SU-DHL-6 (cell line): ENCODE results near the gene SCARB2.

Experiments
- H2AFZ ChIP-seq: fragments of 200-600 bp; sonication (generic); 2 replicates; pipeline ENCODE4 v1.6.1; 2014; ENCODE audit warnings: low read depth, mild to moderate bottlenecking, moderate library complexity, mixed read lengths, antibody characterized with exemption, low read length; ENCODE audit not compliant: severe bottlenecking
- H3F3A ChIP-seq: fragments of 200-600 bp; shearing (Covaris generic); 2 replicates; pipeline ENCODE4 v1.6.0; 2016; ENCODE audit warnings: antibody characterized with exemption, mild to moderate bottlenecking; ENCODE audit not compliant: insufficient read depth
- H3K27ac ChIP-seq: fragments of 200-600 bp; sonication (generic); 2 replicates; pipeline ENCODE4 v1.5.1; 2016; ENCODE audit warnings: low read depth, mild to moderate bottlenecking, low read length, moderate library complexity, mixed read lengths
- H3K27me3 ChIP-seq: fragments of 200-600 bp; sonication (generic), shearing (Covaris generic); 2 replicates; pipeline ENCODE4 v1.6.0; 2014; ENCODE audit warnings: mild to moderate bottlenecking, low read length
- H3K36me3 ChIP-seq: fragments of 200-600 bp; sonication (generic); 2 replicates; pipeline ENCODE4 v1.6.1; 2014; ENCODE audit warnings: mild to moderate bottlenecking, low read length, mixed read lengths
- H3K4me2 ChIP-seq: fragments of 300-600, 200-600 bp; shearing (Covaris generic), sonication (generic); 2 replicates; pipeline ENCODE4 v1.6.0; 2014; ENCODE audit warnings: low read length, low read depth, mild to moderate bottlenecking; ENCODE audit not compliant: poor library complexity, severe bottlenecking
- H3K4me3 ChIP-seq: fragments of 200-600 bp; sonication (generic); 2 replicates; pipeline ENCODE4 v1.5.1; 2014; ENCODE audit warnings: antibody characterized with exemption, low read length, mild to moderate bottlenecking, mixed read lengths; ENCODE audit not compliant: insufficient read depth, poor library complexity, severe bottlenecking
- H3K79me2 ChIP-seq: fragments of 200-600 bp; sonication (generic); 2 replicates; pipeline ENCODE4 v1.6.1; 2014; ENCODE audit warnings: mild to moderate bottlenecking, low read length, moderate library complexity; ENCODE audit not compliant: insufficient read depth
- H3K9ac ChIP-seq: fragments of 200-600 bp; sonication (generic); 2 replicates; pipeline ENCODE4 v1.7.0; 2014; ENCODE audit warnings: mild to moderate bottlenecking, low read length
- H3K9me2 ChIP-seq: fragments of 200-600 bp; sonication (generic); replicated peaks from 2 replicates; pipeline ENCODE4 v1.6.1; 2014; ENCODE audit warnings: low read length; ENCODE audit not compliant: insufficient read depth
- H3K9me3 ChIP-seq: fragments of 200-600 bp; sonication (generic); 2 replicates; pipeline ENCODE4 v1.6.1; 2014; ENCODE audit warnings: low read length, mixed read lengths; ENCODE audit not compliant: insufficient read depth
- H4K20me1 ChIP-seq: fragments of 200-600 bp; sonication (generic); 2 replicates; pipeline ENCODE4 v1.6.1; 2014; ENCODE audit warnings: low read depth, mild to moderate bottlenecking, antibody characterized with exemption, low read length, moderate library complexity, mixed read lengths
- CTCF ChIP-seq: fragments of 200-600 bp; sonication (generic); IDR thresholded peaks from one replicate; pipeline ENCODE4 v1.5.1; 2017; ENCODE audit warnings: antibody characterized with exemption, mild to moderate bottlenecking, low read length, moderate library complexity; ENCODE audit not compliant: insufficient read depth, poor library complexity, severe bottlenecking
- EZH2phosphoT487 ChIP-seq: fragments of 200-600 bp; sonication (generic), shearing (Covaris generic); conservative IDR thresholded peaks from 2 replicates; pipeline ENCODE4 v1.6.1; 2018; ENCODE audit warnings: mild to moderate bottlenecking, antibody characterized with exemption, low read length, moderate library complexity, mixed read lengths

Gene SCARB2

DNA sequence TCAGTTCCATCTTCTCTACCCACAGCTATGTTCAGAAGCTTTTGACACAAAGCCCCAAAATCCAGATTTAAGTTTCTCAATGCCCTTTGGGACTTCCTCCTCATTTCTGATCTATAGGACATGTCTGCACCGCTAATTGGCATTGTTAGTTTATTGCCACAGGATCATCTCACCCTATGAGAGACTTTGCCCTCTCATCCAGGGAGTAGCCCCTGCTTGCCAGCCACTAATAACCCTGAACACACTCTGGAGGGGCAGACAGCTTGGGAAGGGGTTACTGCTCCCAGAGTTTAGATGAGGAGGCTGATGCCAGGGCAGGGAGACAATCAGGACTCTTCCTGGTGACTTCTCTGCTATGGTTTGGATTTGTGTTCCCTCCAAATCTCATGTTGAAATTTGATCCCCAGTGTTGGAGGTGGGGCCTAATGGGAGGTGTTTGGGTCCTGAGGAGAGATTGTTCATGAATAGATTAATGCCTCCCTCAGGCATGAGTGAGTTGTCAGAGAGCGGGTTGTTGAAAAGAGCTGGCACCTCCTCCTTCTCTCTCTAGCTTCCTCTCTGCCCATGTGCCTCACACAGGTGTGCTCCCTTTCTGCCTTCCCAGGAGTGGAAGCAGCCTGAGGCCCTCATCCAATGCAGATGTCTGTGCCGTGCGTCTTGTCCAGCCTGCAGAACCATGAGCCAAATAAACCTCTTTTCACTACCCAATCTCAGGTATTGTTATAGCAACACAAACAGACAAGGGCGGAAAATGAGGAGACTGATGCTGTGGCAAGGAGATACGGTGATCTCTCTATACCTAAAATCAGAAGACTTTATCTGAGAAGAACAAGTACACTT lies 3.6 kb upstream of the SCARB2 start:
- H2AFZ ChIP-seq: no peak overlapping the region
- no peaks in the 10 kb centered on the region for H3K79me2 ChIP-seq
- no peaks in the 10 kb centered on the region for H3K27me3 ChIP-seq
- no peaks in the 10 kb centered on the region for H4K20me1 ChIP-seq
- H3K27ac ChIP-seq: no peak overlapping the region
- H3K9me2 ChIP-seq: no peaks in the 10 kb centered on the region
- no peaks in the 10 kb centered on the region for H3K36me3 ChIP-seq
- no peak overlapping the region for H3K4me2 ChIP-seq
- TF ChIP-seq CTCF: no peak
- no peak for TF ChIP-seq EZH2phosphoT487
- H3K9ac ChIP-seq: no peak overlapping the region
- no peaks in the 10 kb centered on the region for H3F3A ChIP-seq
- H3K9me3 ChIP-seq: no peaks in the 10 kb centered on the region
- H3K4me3 ChIP-seq: no peak overlapping the region

DNA sequence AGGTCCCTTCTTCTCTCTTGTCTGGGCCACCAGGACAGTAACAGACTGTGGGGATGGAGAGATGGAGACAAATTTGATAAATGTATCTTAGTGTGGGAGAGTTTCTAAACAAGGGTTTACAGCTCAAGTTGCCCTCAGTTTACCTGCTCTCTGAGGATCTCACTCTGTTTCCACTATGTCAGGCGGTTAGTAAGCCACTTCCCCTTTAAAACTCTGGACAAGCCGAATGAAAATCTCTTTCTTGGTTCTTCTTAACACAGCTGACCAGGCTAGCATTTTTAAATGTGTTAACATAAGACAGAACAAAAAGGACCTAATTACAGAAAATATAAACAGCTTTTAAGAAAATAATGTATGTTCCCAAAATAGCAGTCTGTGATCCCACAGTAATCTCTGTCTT lies 2.9 kb upstream of the SCARB2 start:
- Histone ChIP-seq H2AFZ (no peak overlapping the region), H3K79me2 (no peaks in the 10 kb centered on the region), H3K36me3 (no peaks in the 10 kb centered on the region), H3K9ac (no peak overlapping the region), H3K9me3 (no peaks in the 10 kb centered on the region), H3K27me3 (no peaks in the 10 kb centered on the region), H3K4me3 (no peak overlapping the region), H3K27ac (no peak overlapping the region), H3K4me2 (no peak overlapping the region), H3K9me2 (no peaks in the 10 kb centered on the region), H4K20me1 (no peaks in the 10 kb centered on the region), H3F3A (no peaks in the 10 kb centered on the region)
- TF ChIP-seq CTCF: no peak
- no peak for TF ChIP-seq EZH2phosphoT487

DNA sequence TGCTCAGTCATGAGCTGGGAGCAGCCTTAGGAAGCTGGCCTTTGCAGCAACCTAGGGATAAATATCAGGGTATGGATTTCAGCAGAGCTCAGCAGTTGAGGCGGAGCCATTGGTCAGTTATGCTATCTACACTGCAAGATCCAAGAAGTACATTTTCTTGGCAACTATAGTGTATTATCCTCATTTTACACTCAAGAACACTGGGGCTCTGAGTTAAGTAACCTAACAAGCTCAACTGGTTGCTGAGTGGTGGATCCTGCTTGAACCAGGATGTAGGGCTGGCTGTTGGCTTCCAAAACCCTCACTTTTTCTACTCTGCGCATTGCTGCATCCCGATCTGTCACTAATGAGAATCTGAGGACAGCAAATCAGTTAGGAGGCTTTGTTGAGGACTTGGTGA lies 1.5 kb upstream of the SCARB2 start:
- no peaks in the 10 kb centered on the region for H3K27me3 ChIP-seq
- no peak overlapping the region for H3K4me2 ChIP-seq
- H3K36me3 ChIP-seq: no peaks in the 10 kb centered on the region
- H4K20me1 ChIP-seq: no peaks in the 10 kb centered on the region
- no peaks in the 10 kb centered on the region for H3K9me3 ChIP-seq
- no peaks in the 10 kb centered on the region for H3K79me2 ChIP-seq
- H2AFZ ChIP-seq: no peak overlapping the region
- H3K9ac ChIP-seq: no peak overlapping the region
- H3K9me2 ChIP-seq: no peaks in the 10 kb centered on the region
- H3K27ac ChIP-seq: no peak overlapping the region
- TF ChIP-seq EZH2phosphoT487: no peak
- TF ChIP-seq CTCF: no peak
- H3F3A ChIP-seq: no peaks in the 10 kb centered on the region
- H3K4me3 ChIP-seq: no peak overlapping the region
